Activated naive CD8-positive, alpha-beta T cell treated with anti-CD3 and anti-CD28 coated beads, Interleukin-2, amount 10 ng/mL, durations not matched to agents 7 days and 5 days (primary cell): ENCODE results near the gene ZNF107. TPM values are rescaled to one million over a fixed set of nuclear protein-coding genes. Genes with fewer than 3 reads are reported as not detected.
"Not testable (repeated sequence)": the region's sequence is repeated elsewhere in the genome, so short reads cannot be mapped to it uniquely, and the experiment has no call there.

Source experiments
- ATAC-seq: fragments of 150-1000 bp; cut with Tn5 transposase; one replicate; pipeline ENCODE4 v1.10.0; 2021; ENCODE audit warnings: low read depth, moderate library complexity
- POLR2A ChIA-PET: fragments of 350-600 bp; sonication (Branson Sonifier 250); formaldehyde crosslinking; loops from one replicate; lab custom pipeline; 2021; ENCODE audit warnings: antibody characterized with exemption; lab: Charles Lee
- DNase-seq: peaks from one replicate; pipeline ENCODE4 v3.0.0; 2021
- H3K27ac Mint-ChIP-seq: one replicate; pipeline ENCODE4 v1.8.0; 2022; ENCODE audit warnings: mild to moderate bottlenecking, mixed read lengths
- H3K27me3 Mint-ChIP-seq: one replicate; pipeline ENCODE4 v1.8.0; 2022; ENCODE audit warnings: mild to moderate bottlenecking, moderate library complexity, mixed read lengths
- H3K36me3 Mint-ChIP-seq: one replicate; pipeline ENCODE4 v1.8.0; 2021; ENCODE audit warnings: mild to moderate bottlenecking, mixed read lengths
- H3K4me1 Mint-ChIP-seq: one replicate; pipeline ENCODE4 v1.8.0; 2021; ENCODE audit warnings: mixed read lengths
- H3K4me3 Mint-ChIP-seq: one replicate; pipeline ENCODE4 v1.8.0; 2022; ENCODE audit warnings: mild to moderate bottlenecking, moderate library complexity, mixed read lengths
- H3K9me3 Mint-ChIP-seq: one replicate; pipeline ENCODE4 v1.8.0; 2021; ENCODE audit warnings: mixed read lengths
- total RNA-seq, 2 experiments: library from RNA; stranded (reverse); gene quantifications; one replicate each; pipeline ENCODE4 v1.2.3, GENCODE V29; 2021

The ZNF107 gene
- total RNA-seq, 2 experiments from 2014 or later = 28.9 to 29.0 TPM

- peaks cover 14% of the 10 kb centered on the region for H3K9me3 Mint-ChIP-seq
- ATAC-seq (no peak), DNase-seq (no peak)
- H3K36me3 Mint-ChIP-seq = peaks cover 4% of the 10 kb centered on the region
- POLR2A ChIA-PET = no interaction called here
- no peaks in the 10 kb centered on the region for H3K4me1 Mint-ChIP-seq
- H3K4me3 Mint-ChIP-seq = no peak overlapping the region
- H3K27ac Mint-ChIP-seq = no peak overlapping the region
- H3K27me3 Mint-ChIP-seq = no peaks in the 10 kb centered on the region
Observed at GRCh38 chr7:64656489-64656888, 9.4 kb upstream of the ZNF107 start.

- DNase-seq, H3K4me1 Mint-ChIP-seq, POLR2A ChIA-PET, H3K4me3 Mint-ChIP-seq, H3K27me3 Mint-ChIP-seq, H3K27ac Mint-ChIP-seq, ATAC-seq: not testable (repeated sequence)
- Mint-ChIP-seq H3K9me3 (peaks cover 23% of the 10 kb centered on the region), H3K36me3 (peaks cover 20% of the 10 kb centered on the region)
Observed at GRCh38 chr7:64662091-64662490, 3.8 kb upstream of the ZNF107 start.

GRCh38 chr7:64666663-64667050 lies 724 bp downstream of the ZNF107 start:
- Mint-ChIP-seq H3K4me1 (peaks cover 24% of the 10 kb centered on the region), H3K9me3 (peaks cover 30% of the 10 kb centered on the region), H3K27ac (peak overlapping the region; percentile 98), H3K36me3 (peaks cover 56% of the 10 kb centered on the region), H3K4me3 (peak overlapping the region; percentile 96), H3K27me3 (no peaks in the 10 kb centered on the region)
- no peak for ATAC-seq
- DNase-seq = no peak
- POLR2A ChIA-PET = interaction anchor here (0.6 to 2.6 kb wide), 9 partner anchors 105 to 740 kb away, joined by 3 to 28 read pairs (median 13); partner anchors contain the start of genes ERV3-1, ZNF138, ZNF273 and ZNF680

DNA sequence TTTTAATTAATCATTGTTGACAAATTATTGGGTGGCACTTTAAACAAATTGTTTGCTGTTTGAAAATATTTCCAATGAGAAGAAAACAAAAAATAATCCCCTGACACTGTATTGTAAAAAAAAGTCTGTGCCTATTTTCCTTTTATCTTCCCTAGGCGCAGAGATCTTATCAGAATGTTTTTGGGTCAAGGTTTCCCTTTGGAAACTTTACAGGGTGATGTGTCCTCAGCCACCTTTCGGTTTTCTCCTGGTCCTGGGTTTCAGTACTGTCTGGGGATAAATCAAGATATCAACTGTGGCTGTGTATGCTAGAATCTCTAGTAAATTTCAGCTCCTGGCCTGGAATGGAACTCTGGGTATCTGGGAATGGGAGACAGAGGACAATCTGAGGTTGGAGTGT lies 1.4 kb downstream of the ZNF107 start:
- peaks cover 61% of the 10 kb centered on the region for H3K36me3 Mint-ChIP-seq
- H3K27me3 Mint-ChIP-seq = no peaks in the 10 kb centered on the region
- peaks cover 32% of the 10 kb centered on the region for H3K9me3 Mint-ChIP-seq
- ATAC-seq (no peak), DNase-seq (no peak)
- peak overlapping the region; percentile 98 for H3K27ac Mint-ChIP-seq
- POLR2A ChIA-PET = interaction anchor here (1.9 to 2.6 kb wide), 4 partner anchors 127 to 707 kb away, joined by 11 to 25 read pairs (median 17); partner anchors contain the start of genes ERV3-1, ZNF138 and ZNF92
- H3K4me3 Mint-ChIP-seq = peak overlapping the region; percentile 96
- H3K4me1 Mint-ChIP-seq = peaks cover 24% of the 10 kb centered on the region

- POLR2A ChIA-PET = no interaction called here
- no peak overlapping the region for H3K27ac Mint-ChIP-seq
- peaks cover 87% of the 10 kb centered on the region for H3K36me3 Mint-ChIP-seq
- DNase-seq (no peak), ATAC-seq (no peak)
- no peak overlapping the region for H3K4me3 Mint-ChIP-seq
- H3K27me3 Mint-ChIP-seq = no peaks in the 10 kb centered on the region
- peaks cover 24% of the 10 kb centered on the region for H3K4me1 Mint-ChIP-seq
- H3K9me3 Mint-ChIP-seq = peaks cover 35% of the 10 kb centered on the region
Observed at GRCh38 chr7:64672414-64672813, 6.5 kb downstream of the ZNF107 start.

DNA sequence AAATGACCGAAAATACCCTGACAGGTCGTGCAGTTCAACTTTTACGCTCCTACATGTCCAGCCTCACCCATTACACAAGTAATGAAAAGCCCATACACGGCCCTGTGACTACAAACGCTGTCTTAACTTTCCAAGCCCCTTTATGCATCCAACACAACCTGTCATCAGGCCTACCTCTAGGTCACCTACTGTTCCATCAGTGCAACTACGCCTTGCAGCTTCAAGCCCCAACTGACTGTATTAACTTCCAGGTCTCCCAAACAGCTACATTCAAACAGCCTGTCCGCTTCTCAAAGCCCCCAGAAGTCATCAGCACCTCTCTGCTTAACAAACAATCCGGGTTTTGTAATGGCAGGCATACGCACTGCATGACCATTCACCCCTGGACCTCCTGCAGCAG lies 19.2 kb downstream of the ZNF107 start:
- no peaks in the 10 kb centered on the region for H3K36me3 Mint-ChIP-seq
- POLR2A ChIA-PET = interaction anchor here (1.0 kb wide), 1 partner anchor 19 kb away, joined by 3 read pairs; the partner anchor contains the start of gene ZNF107
- H3K4me3 Mint-ChIP-seq = no peak overlapping the region
- ATAC-seq (no peak), DNase-seq (no peak)
- H3K9me3 Mint-ChIP-seq = peaks cover 36% of the 10 kb centered on the region
- no peak overlapping the region for H3K27ac Mint-ChIP-seq
- peaks cover 22% of the 10 kb centered on the region for H3K4me1 Mint-ChIP-seq
- no peaks in the 10 kb centered on the region for H3K27me3 Mint-ChIP-seq

- POLR2A ChIA-PET = interaction anchor here (3.6 kb wide), 1 partner anchor 20 kb away, joined by 11 read pairs; the partner anchor contains the start of gene ZNF107
- ATAC-seq (no peak), DNase-seq (no peak)
- Mint-ChIP-seq H3K4me3 (no peak overlapping the region), H3K4me1 (peaks cover 22% of the 10 kb centered on the region), H3K27ac (peak overlapping the region; percentile 43), H3K36me3 (peaks cover 5% of the 10 kb centered on the region), H3K27me3 (no peaks in the 10 kb centered on the region), H3K9me3 (peaks cover 36% of the 10 kb centered on the region)
Observed at GRCh38 chr7:64685741-64686140, 19.8 kb downstream of the ZNF107 start.

GRCh38 chr7:64686493-64687184 lies 20.7 kb downstream of the ZNF107 start:
- Mint-ChIP-seq H3K27ac (peak overlapping the region; percentile 73), H3K4me1 (peaks cover 22% of the 10 kb centered on the region), H3K36me3 (peaks cover 13% of the 10 kb centered on the region), H3K27me3 (no peaks in the 10 kb centered on the region), H3K9me3 (peaks cover 36% of the 10 kb centered on the region), H3K4me3 (peak overlapping the region; percentile 41)
- ATAC-seq (no peak), DNase-seq (no peak)
- POLR2A ChIA-PET = interaction anchor here (3.6 kb wide), 1 partner anchor 21 kb away, joined by 11 read pairs; the partner anchor contains the start of gene ZNF107

- H3K36me3 Mint-ChIP-seq = peaks cover 19% of the 10 kb centered on the region
- POLR2A ChIA-PET = interaction anchor here (3.6 kb wide), 1 partner anchor 22 kb away, joined by 11 read pairs; the partner anchor contains the start of gene ZNF107
- peaks cover 22% of the 10 kb centered on the region for H3K4me1 Mint-ChIP-seq
- no peak for DNase-seq
- no peaks in the 10 kb centered on the region for H3K27me3 Mint-ChIP-seq
- no peak for ATAC-seq
- H3K9me3 Mint-ChIP-seq = peaks cover 36% of the 10 kb centered on the region
- no peak overlapping the region for H3K27ac Mint-ChIP-seq
- no peak overlapping the region for H3K4me3 Mint-ChIP-seq
Observed at GRCh38 chr7:64687249-64687648, 21.3 kb downstream of the ZNF107 start.

DNA sequence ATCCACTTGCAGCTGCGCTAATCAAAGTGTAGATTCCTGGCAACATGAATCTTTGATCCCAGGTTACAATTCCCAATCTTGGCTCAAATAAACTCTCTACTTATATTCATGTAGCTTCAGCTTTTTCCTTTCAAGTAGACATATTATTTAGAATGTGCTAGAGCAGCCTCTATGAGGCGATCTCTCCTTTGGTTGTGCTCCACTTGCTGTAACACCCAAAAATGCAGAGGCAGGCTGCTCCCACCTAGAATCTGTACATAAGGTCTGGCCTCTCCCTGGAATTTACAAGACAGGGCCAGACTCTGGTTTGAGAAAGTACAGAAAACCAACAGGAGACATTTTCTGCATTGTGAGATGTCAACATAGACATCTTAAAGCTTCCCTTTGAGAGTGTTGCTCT lies 23.1 kb downstream of the ZNF107 start:
- DNase-seq (no peak), ATAC-seq (no peak)
- H3K9me3 Mint-ChIP-seq = peaks cover 39% of the 10 kb centered on the region
- peaks cover 22% of the 10 kb centered on the region for H3K4me1 Mint-ChIP-seq
- no peak overlapping the region for H3K27ac Mint-ChIP-seq
- POLR2A ChIA-PET = interaction anchor here (3.6 kb wide), 1 partner anchor 24 kb away, joined by 11 read pairs; the partner anchor contains the start of gene ZNF107
- H3K36me3 Mint-ChIP-seq = peaks cover 32% of the 10 kb centered on the region
- no peaks in the 10 kb centered on the region for H3K27me3 Mint-ChIP-seq
- no peak overlapping the region for H3K4me3 Mint-ChIP-seq

DNA sequence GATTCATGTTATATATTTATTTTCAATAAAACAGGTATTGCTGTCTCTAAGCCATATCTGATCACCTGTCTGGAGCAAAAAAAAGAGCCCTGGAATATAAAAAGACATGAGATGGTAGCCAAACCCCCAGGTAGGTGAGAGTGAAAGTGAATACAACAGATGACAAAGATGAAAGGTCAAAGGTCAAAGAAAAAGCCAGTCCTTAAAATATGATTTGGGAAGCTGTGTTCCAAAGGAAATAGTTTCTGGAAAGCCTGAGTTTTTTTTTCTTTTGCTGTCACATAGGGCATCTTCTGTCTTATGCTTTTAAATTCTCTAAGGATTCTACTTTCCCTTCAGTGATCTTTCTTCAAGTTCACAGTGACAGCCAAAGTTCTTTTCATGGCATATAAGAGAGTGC lies 25.9 kb downstream of the ZNF107 start:
- Mint-ChIP-seq H3K4me3 (no peak overlapping the region), H3K36me3 (peaks cover 54% of the 10 kb centered on the region), H3K27ac (no peak overlapping the region), H3K4me1 (peaks cover 6% of the 10 kb centered on the region), H3K9me3 (peaks cover 20% of the 10 kb centered on the region), H3K27me3 (no peaks in the 10 kb centered on the region)
- DNase-seq (no peak), ATAC-seq (no peak)
- POLR2A ChIA-PET = no interaction called here

- H3K27ac Mint-ChIP-seq, DNase-seq, ATAC-seq, POLR2A ChIA-PET, H3K27me3 Mint-ChIP-seq, H3K4me1 Mint-ChIP-seq, H3K4me3 Mint-ChIP-seq: not testable (repeated sequence)
- Mint-ChIP-seq H3K36me3 (peaks cover 66% of the 10 kb centered on the region), H3K9me3 (peaks cover 11% of the 10 kb centered on the region)
Observed at GRCh38 chr7:64697863-64698262, 31.9 kb downstream of the ZNF107 start.

GRCh38 chr7:64706625-64707292 lies 40.8 kb downstream of the ZNF107 start:
- DNase-seq = no peak
- no peaks in the 10 kb centered on the region for H3K27me3 Mint-ChIP-seq
- H3K4me3 Mint-ChIP-seq = no peak overlapping the region
- no peak for ATAC-seq
- H3K9me3 Mint-ChIP-seq = peaks cover 25% of the 10 kb centered on the region
- H3K27ac Mint-ChIP-seq = no peak overlapping the region
- H3K36me3 Mint-ChIP-seq = peaks cover 50% of the 10 kb centered on the region
- POLR2A ChIA-PET = no interaction called here
- no peaks in the 10 kb centered on the region for H3K4me1 Mint-ChIP-seq
